ENCODE measurements around the gene LRCOL1. TPM values are rescaled to one million over a fixed set of nuclear protein-coding genes. Genes with fewer than 3 reads are reported as not detected.

LRCOL1 gene
- total RNA-seq, 2 donors from 2014 or later: not detected

DNA sequence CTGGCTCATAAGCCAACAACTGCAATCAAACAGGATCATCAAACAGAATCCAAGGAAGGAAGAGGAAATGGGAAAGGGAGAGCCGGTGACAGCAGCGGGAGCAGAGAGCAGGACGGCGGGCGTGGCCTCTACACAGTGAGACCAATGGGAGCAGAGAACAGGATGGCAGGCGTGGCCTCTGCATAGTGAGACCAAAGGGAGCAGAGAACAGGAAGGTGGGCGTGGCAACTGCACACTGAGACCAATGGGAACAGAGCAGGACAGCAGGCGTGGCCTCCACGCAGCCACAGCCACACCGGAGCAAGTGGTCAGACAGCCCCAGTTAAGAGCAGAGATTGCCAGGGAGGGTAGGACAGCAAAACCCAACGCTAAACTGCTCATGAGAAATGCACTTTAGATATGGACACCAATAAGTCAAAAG lies 16.4 kb downstream of the LRCOL1 start:
- Histone ChIP-seq H3K4me3 (ENCODE audit: low read length) (no peak overlapping the region), H3K36me3 (ENCODE audit: control insufficient read depth, insufficient read depth, low read length) (no peaks in the 10 kb centered on the region), H3K27ac (ENCODE audit: low read depth, low read length) (no peak overlapping the region), H3K9ac (ENCODE audit: extremely low read depth, low read length, poor library complexity, severe bottlenecking) (no peak overlapping the region), H3K27me3 (ENCODE audit: control insufficient read depth, insufficient read depth, low read length, poor library complexity, severe bottlenecking) (peaks cover 81% of the 10 kb centered on the region), H3K9me3 (ENCODE audit: control insufficient read depth, low read length) (no peaks in the 10 kb centered on the region), H3K4me1 (ENCODE audit: control insufficient read depth, insufficient read depth, low read length) (no peaks in the 10 kb centered on the region)
- Mint-ChIP-seq H3K27me3 (ENCODE audit: insufficient read depth) (peaks cover 90% of the 10 kb centered on the region), H3K9me3 (peaks cover 6% of the 10 kb centered on the region), H3K4me1 (peaks cover 4% of the 10 kb centered on the region), H3K4me3 (no peak overlapping the region), H3K36me3 (ENCODE audit: low read depth) (no peaks in the 10 kb centered on the region), H3K27ac (no peak overlapping the region)
- TF ChIP-seq, protein P1, sequence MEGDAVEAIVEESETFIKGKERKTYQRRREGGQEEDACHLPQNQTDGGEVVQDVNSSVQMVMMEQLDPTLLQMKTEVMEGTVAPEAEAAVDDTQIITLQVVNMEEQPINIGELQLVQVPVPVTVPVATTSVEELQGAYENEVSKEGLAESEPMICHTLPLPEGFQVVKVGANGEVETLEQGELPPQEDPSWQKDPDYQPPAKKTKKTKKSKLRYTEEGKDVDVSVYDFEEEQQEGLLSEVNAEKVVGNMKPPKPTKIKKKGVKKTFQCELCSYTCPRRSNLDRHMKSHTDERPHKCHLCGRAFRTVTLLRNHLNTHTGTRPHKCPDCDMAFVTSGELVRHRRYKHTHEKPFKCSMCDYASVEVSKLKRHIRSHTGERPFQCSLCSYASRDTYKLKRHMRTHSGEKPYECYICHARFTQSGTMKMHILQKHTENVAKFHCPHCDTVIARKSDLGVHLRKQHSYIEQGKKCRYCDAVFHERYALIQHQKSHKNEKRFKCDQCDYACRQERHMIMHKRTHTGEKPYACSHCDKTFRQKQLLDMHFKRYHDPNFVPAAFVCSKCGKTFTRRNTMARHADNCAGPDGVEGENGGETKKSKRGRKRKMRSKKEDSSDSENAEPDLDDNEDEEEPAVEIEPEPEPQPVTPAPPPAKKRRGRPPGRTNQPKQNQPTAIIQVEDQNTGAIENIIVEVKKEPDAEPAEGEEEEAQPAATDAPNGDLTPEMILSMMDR (conservative IDR thresholded peaks at IDR 0.05): no peak
- 55 to 56% methylated on average over 6 to 11 of the region's 11 CpGs for WGBS, 2 experiments (ENCODE audit: insufficient coverage in 1 of 2, insufficient read length in 1 of 2)
- peak; percentile 94 for DNase-seq

DNA sequence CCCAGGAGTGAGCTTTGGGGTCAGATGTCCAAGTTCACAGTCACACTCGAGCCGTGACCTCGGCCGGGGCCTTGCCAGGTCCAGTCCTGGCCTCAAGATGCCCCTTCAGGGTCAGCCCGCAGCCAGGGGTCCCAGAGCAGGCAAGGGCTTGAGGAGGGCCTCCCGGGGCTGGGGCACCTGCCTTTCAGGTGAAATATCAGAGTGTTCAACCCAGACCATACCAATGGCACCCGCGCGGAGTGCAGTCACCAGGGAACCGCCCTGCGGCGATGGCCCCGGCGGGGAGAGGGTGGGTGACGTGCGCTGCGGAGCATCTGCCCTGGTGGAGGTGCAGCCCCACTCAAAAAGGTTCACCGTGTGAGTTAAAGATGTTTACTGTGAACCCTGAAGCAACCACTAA lies 16.9 kb downstream of the LRCOL1 start:
- H3K4me3 Mint-ChIP-seq: no peak overlapping the region
- no peak overlapping the region for H3K4me3 ChIP-seq (ENCODE audit: low read length)
- H3K4me1 ChIP-seq (ENCODE audit: control insufficient read depth, insufficient read depth, low read length): no peaks in the 10 kb centered on the region
- no peak for DNase-seq
- peaks cover 6% of the 10 kb centered on the region for H3K9me3 Mint-ChIP-seq
- no peak overlapping the region for H3K9ac ChIP-seq (ENCODE audit: extremely low read depth, low read length, poor library complexity, severe bottlenecking)
- H3K27ac ChIP-seq (ENCODE audit: low read depth, low read length): no peak overlapping the region
- no peak overlapping the region for H3K27ac Mint-ChIP-seq
- no peaks in the 10 kb centered on the region for H3K36me3 Mint-ChIP-seq (ENCODE audit: low read depth)
- H3K27me3 ChIP-seq (ENCODE audit: control insufficient read depth, insufficient read depth, low read length, poor library complexity, severe bottlenecking): peaks cover 86% of the 10 kb centered on the region
- H3K9me3 ChIP-seq (ENCODE audit: control insufficient read depth, low read length): no peaks in the 10 kb centered on the region
- H3K4me1 Mint-ChIP-seq: peaks cover under 1% of the 10 kb centered on the region
- no peaks in the 10 kb centered on the region for H3K36me3 ChIP-seq (ENCODE audit: control insufficient read depth, insufficient read depth, low read length)
- WGBS, 2 experiments (ENCODE audit: insufficient coverage in 1 of 2, insufficient read length in 1 of 2): 86 to 90% methylated on average over 11 to 17 of the region's 18 CpGs
- TF ChIP-seq, protein P1 (conservative IDR thresholded peaks at IDR 0.05): no peak
- peaks cover 91% of the 10 kb centered on the region for H3K27me3 Mint-ChIP-seq (ENCODE audit: insufficient read depth)

DNA sequence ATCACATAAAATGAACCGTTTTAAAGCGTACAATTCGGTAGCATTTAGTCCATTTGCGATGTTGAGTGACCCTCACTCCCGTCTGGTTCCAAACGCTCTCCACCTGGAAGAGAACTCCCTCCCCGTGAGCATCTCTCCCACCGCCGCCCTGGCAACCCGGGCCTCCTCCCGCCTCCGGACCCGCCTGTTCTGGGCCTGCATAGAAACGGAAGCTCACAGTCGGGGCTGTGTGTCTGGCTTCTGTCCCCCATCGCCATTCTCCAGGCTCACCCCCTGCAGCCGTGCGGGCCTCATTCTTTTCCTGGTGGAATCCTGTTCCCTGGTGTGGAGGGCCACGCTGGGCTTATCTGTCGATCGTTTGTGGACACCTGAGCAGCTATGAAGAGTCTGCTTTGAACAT lies 17.3 kb downstream of the LRCOL1 start:
- 81 to 89% methylated on average over 12 to 21 of the region's 21 CpGs for WGBS, 2 experiments (ENCODE audit: insufficient coverage in 1 of 2, insufficient read length in 1 of 2)
- H3K27me3 Mint-ChIP-seq (ENCODE audit: insufficient read depth): peaks cover 96% of the 10 kb centered on the region
- H3K9ac ChIP-seq (ENCODE audit: extremely low read depth, low read length, poor library complexity, severe bottlenecking): no peak overlapping the region
- no peaks in the 10 kb centered on the region for H3K4me1 Mint-ChIP-seq
- no peaks in the 10 kb centered on the region for H3K4me1 ChIP-seq (ENCODE audit: control insufficient read depth, insufficient read depth, low read length)
- TF ChIP-seq, protein P1 (conservative IDR thresholded peaks at IDR 0.05): no peak
- H3K36me3 ChIP-seq (ENCODE audit: control insufficient read depth, insufficient read depth, low read length): no peaks in the 10 kb centered on the region
- peaks cover 6% of the 10 kb centered on the region for H3K9me3 Mint-ChIP-seq
- no peak overlapping the region for H3K27ac Mint-ChIP-seq
- H3K4me3 Mint-ChIP-seq: no peak overlapping the region
- H3K9me3 ChIP-seq (ENCODE audit: control insufficient read depth, low read length): no peaks in the 10 kb centered on the region
- no peak overlapping the region for H3K4me3 ChIP-seq (ENCODE audit: low read length)
- no peak overlapping the region for H3K27ac ChIP-seq (ENCODE audit: low read depth, low read length)
- DNase-seq: no peak
- peaks cover 90% of the 10 kb centered on the region for H3K27me3 ChIP-seq (ENCODE audit: control insufficient read depth, insufficient read depth, low read length, poor library complexity, severe bottlenecking)
- no peaks in the 10 kb centered on the region for H3K36me3 Mint-ChIP-seq (ENCODE audit: low read depth)

Data from endodermal cell (in vitro differentiated cells).